Cerebellar cortex (tissue), 1 donor: Measurements from ENCODE around the gene TMEM141.
"Not testable (repeated sequence)": the region's sequence is repeated elsewhere in the genome, so short reads cannot be mapped to it uniquely, and the experiment has no call there.

Source experiments
- DNase-seq: peaks from one replicate; pipeline ENCODE4 v3.0.0-alpha.2; 2015; ENCODE audit warnings: low spot score

TMEM141 gene

GRCh38 chr9:136773386-136774044, 17.6 kb upstream of the TMEM141 start:
- DNase-seq = peak; percentile 68

DNA sequence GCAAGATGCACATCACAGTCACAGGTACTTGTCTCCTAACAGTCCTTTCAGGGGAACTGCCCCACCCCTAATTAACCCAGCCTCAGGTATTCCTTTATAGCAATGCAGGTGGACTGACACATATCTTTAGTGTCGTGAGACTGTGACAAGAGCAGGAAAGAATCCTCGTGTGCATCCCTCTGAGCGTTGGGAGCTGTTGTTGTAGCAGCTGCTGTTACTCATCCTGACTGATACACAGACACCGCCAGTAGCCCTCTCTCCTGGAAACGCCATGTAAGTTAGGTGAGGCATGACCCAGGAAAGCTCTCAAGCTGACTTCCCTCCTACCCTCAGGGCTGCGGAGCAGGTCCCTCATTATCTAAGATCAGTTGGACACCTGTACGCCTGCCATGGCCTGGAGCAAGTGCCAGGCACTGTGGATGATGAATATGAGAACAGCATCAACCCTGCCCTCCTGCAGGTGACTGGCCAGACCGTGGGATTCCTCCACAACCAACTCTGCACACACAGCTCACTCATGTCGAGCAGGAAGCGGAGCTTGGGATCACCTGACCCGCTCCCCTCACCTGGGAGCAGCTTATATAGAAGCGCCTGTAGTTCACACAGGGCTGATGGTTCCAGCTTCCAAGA, 16.6 kb upstream of the TMEM141 start:
- no peak for DNase-seq

DNA sequence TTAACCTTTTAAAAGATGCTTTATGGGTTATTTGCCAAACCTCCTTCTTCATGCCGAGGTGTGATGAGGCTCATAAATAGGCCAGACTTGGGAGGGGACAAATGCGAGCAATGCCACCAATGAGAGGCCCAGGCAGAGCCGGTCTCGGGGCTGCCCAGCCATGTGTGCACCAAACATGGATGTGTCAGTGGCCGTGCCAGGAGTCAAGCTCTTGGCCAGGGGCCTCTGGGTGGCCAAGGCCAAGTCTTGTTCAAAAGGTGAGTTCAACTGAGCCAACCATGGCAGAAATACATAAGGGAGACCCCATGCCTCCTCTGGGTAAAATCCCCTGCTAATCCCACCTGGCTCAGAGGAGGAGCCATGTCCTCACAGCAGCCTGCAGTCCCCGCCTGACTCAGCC, 16.0 kb upstream of the TMEM141 start:
- DNase-seq = peak; percentile 66

GRCh38 chr9:136776947-136777346, 14.2 kb upstream of the TMEM141 start:
- DNase-seq = no peak

DNA sequence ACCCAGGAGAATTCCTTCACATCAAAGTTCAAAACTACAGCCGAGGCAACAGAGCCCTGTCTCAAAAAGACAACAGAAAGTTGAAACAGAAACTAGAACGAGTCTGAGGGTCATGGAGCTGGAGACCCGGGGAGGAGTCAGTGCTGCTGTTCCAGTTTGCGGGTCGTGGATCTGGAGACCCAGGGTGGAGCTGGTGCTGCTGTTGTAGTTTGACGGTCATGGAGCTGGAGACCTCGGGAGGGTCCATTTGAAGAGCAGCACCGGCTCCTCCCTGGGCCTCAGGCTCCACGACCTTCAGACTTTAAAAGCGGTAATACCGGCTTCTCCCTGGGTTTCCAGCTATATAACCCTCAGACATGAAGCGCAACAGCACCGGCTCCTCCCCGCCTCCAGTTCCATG, 13.8 kb upstream of the TMEM141 start:
- DNase-seq = no peak

DNA sequence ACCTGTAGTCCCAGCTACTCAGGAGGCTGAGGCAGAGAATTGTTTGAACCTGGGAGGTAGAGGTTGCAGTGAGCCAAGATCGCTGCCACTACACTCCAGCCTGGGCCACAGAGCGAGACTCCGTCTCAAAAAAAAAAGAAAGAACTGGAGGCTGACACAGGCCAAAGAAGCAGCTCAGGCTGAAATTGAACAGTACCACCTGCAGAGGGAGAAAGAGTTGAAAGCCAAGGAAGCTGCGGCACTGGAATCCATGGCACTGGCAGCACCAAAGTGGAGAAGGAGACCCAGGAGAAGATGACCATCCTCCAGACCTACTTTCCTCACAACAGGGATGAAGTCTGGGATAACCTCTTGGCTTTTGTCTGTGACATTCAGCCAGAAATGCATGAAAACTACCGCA, 11.3 kb upstream of the TMEM141 start:
- peak; percentile 56 for DNase-seq

GRCh38 chr9:136782452-136782851, 8.7 kb upstream of the TMEM141 start:
- DNase-seq = no peak

- DNase-seq = peak; percentile 70
Observed at GRCh38 chr9:136784249-136784996, 6.7 kb upstream of the TMEM141 start.

DNA sequence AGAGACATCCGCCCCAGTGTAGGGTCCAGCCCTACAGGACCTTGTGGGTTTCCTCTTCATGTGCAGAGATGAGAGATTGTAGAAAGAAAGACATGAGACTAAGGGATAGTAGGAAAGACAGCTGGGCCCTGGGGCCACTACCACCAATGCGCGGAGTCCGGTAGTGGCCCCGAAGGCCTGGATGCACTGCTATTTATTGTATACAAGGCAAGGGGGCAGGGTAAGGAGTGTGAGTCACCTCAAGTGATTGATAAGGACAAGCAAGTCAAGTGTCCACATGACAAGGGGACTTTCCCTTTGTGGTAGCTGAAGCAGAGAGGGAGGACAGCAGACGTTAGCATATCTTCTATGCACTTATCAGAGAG, 6.2 kb upstream of the TMEM141 start:
- DNase-seq = no peak

DNA sequence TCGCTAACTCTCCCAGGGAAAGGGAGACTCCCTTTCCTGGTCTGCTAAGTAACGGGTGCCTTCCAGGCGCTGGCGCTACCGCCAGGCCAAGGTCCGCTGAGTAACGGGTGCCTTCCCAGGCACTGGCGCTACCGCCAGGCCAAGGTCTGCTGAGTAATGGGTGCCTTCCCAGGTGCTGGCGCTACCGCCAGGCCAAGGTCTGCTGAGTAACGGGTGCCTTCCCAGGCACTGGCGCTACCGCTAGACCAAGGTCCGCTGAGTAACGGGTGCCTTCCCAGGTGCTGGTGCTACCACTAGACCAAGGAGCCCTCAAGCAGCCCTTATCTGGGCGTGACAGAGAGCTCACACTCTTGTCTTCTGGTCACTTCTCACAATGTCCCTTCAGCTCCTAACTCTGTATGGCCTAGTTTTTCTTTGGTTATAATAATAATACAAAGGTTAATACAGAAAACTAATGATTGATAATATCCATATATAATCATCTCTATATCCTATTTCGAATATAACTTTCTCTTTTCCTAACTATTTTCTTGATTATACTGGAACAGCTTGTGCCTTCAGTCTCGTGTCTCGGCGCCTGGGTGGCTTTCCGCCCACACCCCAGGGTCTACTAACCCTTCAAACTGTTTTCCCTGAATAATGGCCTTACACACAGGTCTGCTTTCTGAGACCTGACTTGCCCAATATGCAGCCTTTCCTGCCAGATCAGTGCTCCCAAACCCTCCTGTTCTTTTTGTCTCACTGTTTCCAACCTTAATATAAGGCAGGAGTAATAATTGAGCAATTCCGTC, 5.4 kb upstream of the TMEM141 start:
- not testable (repeated sequence) for DNase-seq

DNA sequence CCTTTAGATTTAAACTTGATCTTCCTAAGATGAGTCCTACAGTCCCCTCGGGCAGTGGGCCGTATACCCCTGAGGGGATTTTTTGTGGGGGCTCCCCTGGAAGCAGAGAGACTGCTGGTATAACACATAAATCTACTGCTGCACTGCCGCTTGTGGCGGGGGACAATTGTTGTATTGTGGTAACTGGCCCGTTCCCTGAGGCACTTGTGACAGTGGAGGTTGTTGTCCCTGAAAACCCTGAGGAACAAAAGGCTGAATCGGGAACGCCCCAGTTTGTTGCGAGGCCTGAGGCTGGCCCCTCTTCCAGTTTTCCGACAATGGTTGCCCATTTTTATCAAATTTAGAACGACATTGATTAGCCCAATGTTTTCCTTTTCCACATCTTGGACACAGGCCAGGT, 4.7 kb upstream of the TMEM141 start:
- no peak for DNase-seq

DNA sequence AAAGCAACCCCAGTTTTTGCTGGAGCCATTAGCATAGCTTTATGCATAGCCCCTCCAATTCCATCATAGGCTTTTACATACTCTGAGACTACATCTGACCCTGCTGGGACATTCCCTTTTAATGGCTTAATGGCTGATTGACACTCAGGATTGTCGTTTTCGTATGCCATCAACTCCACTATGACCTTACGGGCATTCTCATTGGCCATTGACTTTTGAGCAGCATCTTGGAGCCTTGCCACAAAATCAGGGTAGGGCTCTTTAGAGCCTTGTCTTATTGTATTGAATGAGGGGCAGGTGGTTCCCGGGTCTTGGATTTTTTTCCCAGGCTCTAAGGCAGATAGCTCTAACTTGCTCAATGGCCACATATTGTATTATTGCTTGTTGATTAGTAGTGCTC, 4.2 kb upstream of the TMEM141 start:
- DNase-seq = not testable (repeated sequence)

- peak; percentile 79 for DNase-seq
Observed at GRCh38 chr9:136787690-136788400, 3.3 kb upstream of the TMEM141 start.

DNA sequence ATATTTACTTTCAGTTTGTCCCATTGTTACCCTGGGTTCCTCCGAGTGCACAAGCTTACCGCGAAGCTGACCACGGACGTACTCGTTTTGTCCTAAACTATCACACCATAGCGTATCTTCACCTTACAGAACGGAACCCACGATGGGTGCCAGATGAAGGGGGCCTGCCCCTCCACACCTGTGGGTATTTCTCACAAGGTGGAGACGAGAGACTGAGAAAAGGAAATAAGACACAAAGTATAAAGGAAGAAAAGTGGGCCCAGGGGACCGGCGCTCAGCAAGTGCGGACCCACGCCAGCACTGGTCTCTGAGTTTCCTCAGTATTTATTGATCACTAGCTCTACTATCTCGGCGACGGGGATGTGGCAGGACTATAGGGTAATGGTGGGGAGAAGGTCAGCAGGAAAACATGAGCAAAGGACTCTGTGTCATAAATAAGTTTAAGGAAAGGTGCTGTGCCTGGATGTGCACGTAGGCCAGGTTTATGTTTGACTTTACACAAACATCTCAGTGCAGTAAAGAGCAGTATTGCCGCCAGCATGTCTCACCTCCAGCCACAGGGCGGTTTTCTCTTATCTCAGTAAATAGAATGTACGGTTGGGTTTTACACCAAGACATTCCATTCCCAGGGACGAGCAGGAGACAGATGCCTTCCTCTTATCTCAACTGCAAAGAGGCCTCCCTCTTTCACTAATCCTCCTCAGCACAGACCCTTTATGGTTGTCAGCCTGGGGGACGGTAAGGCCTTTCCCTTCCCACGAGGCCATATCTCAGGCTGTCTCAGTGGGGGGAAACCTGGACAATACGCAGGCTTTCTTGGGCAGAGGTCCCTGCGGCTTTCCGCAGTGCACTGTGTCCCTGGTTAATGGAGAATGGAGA, 2.3 kb upstream of the TMEM141 start:
- DNase-seq = not testable (repeated sequence)

DNA sequence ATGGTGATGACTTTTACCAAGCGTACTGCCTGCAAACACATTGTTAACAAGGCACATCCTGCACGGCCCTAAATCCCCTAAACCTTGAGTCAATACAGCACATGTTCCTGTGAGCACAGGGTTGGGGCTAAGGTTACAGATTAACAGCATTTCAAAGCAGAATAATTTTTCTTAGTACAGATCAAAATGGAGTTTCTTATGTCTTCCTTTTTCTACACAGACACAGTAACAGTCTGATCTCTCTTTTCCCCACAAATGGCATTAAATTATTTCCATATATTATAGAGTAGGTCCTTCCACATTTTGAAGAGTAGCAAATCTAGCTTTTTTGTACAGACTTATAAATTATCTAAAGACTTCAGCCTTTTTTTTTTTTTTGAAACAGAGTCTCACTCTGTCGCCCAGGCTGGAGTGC, 1.6 kb upstream of the TMEM141 start:
- no peak for DNase-seq

GRCh38 chr9:136791516-136792276, 552 bp downstream of the TMEM141 start:
- peak; percentile 58 for DNase-seq

GRCh38 chr9:136792321-136793085, 1.4 kb downstream of the TMEM141 start:
- DNase-seq = no peak

- DNase-seq = no peak
Observed at GRCh38 chr9:136793086-136793946, 2.2 kb downstream of the TMEM141 start.
